ENCODE measurements around the gene B3GNT5.

DNA sequence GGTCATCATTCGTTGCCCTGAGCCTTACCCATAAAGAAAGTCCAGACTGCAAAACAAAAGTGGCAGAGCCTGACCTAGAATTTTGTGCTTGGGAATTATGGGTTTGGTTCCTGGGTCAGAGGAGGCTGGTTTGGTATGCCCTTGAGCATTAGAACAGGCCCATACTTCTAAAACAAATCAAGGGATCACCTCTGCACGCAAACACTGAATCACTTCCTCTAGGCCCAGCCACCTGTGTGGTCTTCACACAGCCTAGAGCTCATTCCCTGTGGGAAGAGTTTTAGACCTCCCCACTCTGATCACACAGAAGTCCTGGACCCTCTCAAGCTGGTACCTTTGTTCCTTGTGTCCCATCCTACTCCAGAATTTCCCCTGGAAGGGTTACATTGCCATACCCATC is 59.4 kb downstream of the B3GNT5 start:
- TF ChIP-seq, protein P1, sequence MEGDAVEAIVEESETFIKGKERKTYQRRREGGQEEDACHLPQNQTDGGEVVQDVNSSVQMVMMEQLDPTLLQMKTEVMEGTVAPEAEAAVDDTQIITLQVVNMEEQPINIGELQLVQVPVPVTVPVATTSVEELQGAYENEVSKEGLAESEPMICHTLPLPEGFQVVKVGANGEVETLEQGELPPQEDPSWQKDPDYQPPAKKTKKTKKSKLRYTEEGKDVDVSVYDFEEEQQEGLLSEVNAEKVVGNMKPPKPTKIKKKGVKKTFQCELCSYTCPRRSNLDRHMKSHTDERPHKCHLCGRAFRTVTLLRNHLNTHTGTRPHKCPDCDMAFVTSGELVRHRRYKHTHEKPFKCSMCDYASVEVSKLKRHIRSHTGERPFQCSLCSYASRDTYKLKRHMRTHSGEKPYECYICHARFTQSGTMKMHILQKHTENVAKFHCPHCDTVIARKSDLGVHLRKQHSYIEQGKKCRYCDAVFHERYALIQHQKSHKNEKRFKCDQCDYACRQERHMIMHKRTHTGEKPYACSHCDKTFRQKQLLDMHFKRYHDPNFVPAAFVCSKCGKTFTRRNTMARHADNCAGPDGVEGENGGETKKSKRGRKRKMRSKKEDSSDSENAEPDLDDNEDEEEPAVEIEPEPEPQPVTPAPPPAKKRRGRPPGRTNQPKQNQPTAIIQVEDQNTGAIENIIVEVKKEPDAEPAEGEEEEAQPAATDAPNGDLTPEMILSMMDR (IDR thresholded peaks at IDR 0.05; ENCODE audit: insufficient read depth, low read length): no peak
- no peak for TF ChIP-seq SPI1 (IDR thresholded peaks at IDR 0.05; ENCODE audit: borderline replicate concordance, low read depth)

Data from HL-60 (cell line).